Keratinocyte (primary cell): ENCODE results near the gene JPT2.

Source experiments
- CTCF ChIP-seq, 3 experiments: IDR thresholded peaks in 1 of 3; conservative IDR thresholded peaks in 1 of 3; optimal IDR thresholded peaks in 1 of 3; 2 replicates in 2 of 3; 3 replicates in 1 of 3; pipeline versions ENCODE3 to v1.5.1; 2011; ENCODE audit warnings: low read length in 3 of 3, mild to moderate bottlenecking in 3 of 3, moderate library complexity in 2 of 3, control low read depth in 1 of 3, inconsistent platforms in 1 of 3; ENCODE audit not compliant: insufficient read depth in 2 of 3; ENCODE audit errors: extremely low read depth in 1 of 3
- EZH2 ChIP-seq: IDR thresholded peaks from one replicate; pipeline ENCODE4 v1.6.1; 2012; ENCODE audit warnings: inconsistent platforms, mild to moderate bottlenecking, low read length, moderate library complexity

GRCh38 chr16:1667916-1668315, 10.2 kb upstream of the JPT2 start:
- TF ChIP-seq CTCF (optimal IDR thresholded peaks at IDR 0.05 in 1 of 3, IDR thresholded peaks at IDR 0.05 in 1 of 3, conservative IDR thresholded peaks at IDR 0.05 in 1 of 3; ENCODE audit: extremely low read depth in 1 of 3, insufficient read depth in 2 of 3, low read length in 3 of 3) = no peak
- no peak for TF ChIP-seq EZH2
